ENCODE measurements around the gene TUBD1.
"Not testable (repeated sequence)": the region's sequence is repeated elsewhere in the genome, so short reads cannot be mapped to it uniquely, and the experiment has no call there.

Gene TUBD1

GRCh38 chr17:59848778-59849177 lies 44.0 kb downstream of the TUBD1 start:
- DNase-seq = peak in 12 of 42 donors; percentile 17 to 58 (median 28)
- intact Hi-C loops (cut with DNase I) = no loop called here

- intact Hi-C loops (cut with DNase I) = no loop called here
- no peak for DNase-seq
Observed at GRCh38 chr17:59848385-59848668, 44.4 kb downstream of the TUBD1 start.

DNA sequence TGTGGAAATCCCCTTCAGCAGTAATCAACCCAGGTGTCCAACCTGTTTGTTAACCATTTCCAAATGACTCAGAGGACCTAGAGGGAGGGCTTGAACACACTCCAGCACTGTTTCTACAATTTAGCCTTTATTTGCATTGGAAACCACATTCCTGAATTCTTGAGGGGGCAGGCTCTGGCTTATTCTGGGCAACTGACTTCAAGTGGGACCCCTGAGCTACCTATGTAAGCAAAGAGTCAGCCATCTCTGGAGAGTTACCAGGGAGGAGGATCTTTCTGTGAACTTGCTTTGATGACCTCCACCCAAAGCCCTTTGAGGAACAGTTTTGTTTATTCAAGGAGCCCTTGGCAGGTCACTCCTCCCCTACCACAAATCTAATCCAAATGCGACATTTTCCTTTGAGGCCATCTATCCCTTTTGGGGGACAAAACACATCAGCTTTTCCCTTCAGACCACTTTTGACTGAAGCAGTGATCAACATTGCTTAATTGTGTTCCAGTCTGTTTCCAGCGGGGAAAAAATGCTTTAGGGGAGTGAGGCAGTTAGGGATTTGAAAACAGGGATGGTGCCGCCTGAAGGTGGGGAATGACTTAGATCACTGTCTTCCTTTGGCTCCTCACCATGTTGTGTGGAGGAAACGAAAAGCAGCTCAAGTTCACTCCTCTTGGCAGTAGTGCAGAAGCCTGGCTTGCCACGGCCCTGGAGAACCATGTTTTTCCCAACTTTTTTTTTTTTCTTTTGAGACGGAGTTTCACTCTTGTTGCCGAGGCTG lies 46.2 kb downstream of the TUBD1 start:
- DNase-seq = peak in 3 of 42 donors; percentile 9 to 48 (median 46)
- intact Hi-C loops (cut with DNase I) = no loop called here

DNA sequence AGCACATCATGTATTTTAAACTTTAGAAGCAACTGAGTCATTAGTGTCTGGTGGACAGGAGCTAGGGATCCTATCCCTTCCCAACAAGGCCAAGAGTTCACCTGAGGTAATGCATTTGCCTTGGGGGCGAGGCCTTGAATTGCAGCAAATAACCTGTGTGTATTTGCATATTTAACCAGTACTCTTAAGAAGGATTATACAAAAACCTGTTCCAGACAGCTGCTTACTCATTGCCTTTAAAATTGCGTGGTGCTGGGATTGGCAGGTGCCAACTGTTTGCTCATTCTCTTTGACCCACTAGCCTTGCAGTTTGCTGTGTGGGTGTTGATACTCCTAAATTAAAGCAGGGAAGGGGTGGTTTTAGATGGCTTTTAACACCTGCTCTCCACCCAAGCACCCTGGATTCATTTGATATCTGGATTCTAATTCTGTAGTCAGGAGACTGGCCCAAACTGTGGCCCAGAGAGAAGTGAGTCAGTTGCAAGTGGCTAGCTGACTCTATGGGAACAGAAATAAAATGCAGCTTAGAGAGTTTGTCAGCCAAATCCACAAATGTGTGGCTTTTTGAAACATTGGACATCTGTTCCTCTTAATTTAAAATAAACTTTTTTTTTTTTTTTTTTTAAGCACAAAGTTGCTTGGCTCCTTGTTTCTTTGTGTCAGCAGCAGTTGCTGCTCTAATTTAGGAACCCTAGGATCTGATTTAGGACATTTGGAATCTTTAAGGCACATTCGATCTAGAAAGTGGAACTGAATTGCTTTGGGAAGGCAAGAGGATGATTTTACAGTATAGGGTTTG lies 46.9 kb downstream of the TUBD1 start:
- intact Hi-C loops (cut with DNase I) = no loop called here
- DNase-seq = peak in 6 of 42 donors; percentile 9 to 50 (median 18)

DNA sequence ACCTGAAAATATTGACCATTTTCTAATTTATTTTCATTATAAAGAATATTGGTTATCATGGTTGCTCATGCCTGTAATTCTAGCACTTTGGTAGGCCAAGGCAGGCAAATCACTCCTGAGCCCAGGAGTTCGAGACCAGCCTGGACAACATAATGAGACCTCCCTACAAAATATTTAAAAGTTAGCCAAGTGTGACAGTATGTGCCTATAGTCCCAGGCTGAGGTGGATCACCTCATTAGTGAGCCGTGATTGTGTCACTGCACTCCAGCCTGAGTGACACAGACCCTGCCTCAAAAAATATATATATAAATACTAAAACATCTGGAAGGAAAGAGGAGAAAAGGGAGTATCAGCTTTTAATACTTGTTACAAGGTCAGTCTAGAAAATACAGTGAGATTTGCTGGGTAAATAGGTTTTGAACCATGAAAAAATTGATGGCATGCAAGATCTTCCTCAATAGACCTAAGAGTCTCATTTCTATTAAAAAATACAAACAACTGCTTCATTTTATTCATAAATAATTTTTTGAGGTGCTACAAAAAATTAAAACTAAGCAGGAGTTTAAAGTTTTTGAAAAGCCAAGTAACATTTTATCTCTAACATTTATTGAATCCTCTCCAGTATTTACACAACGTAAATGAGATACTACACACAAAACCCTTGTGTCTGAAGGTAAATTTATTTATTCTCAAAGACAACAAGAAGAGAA lies 47.7 kb downstream of the TUBD1 start:
- DNase-seq = no peak
- intact Hi-C loops (cut with DNase I) = no loop called here

DNA sequence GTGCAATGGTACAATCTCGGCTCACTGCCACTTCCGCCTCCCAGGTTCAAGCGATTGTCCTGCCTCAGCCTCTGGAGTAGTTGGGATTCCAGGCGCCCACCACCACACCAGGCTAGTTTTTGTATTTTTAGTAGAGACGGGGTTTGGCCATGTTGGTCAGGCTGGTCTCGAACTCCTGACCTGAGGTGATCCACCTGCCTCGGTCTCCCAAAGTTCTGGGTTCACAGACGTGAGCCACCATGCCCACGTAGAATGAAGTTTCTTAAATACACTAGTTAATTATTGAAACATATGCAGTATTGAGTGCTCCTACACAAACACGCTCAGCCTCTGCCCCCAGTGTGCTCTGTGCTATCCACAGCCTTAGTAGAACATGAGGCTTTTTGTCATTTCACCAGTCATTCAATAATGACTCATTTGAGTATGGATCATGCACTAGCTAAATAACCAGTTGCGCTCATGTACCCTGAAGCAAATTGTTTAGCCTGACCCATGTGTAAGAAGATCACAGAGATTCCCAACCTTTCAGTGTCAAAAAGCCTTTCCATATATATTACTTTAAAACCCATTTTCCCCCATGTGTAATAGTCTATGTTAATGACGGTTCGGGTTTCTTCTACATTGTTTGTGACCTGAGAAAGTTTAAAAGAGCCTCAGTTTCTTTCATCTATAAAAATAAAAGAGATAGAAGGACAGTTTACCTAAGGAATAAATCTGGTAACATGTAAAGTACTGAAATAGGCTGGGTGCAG lies 49.7 kb downstream of the TUBD1 start:
- DNase-seq = no peak
- intact Hi-C loops (cut with DNase I) = no loop called here

DNA sequence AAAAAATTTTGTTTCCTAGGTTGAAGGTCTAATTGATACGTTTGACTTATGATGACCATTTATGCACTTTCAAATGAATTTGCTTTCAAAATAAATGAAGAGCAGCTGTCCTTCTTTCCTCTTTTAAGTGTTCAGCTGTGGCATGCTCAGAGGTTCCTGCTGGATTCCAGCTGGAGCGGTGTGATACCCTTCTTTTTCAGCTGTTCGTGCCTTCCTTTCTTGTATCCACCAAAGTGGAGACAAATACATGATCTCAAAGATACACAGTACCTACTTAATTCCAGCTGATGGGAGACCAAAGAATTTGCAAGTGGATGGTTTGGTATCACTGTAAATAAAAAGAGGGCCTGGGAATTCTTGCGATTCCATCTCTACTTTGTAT lies 50.9 kb downstream of the TUBD1 start:
- intact Hi-C loops (cut with DNase I); DNase-seq: not testable (repeated sequence)

GRCh38 chr17:59841091-59841881 lies 51.5 kb downstream of the TUBD1 start:
- DNase-seq; intact Hi-C loops (cut with DNase I): not testable (repeated sequence)

DNA sequence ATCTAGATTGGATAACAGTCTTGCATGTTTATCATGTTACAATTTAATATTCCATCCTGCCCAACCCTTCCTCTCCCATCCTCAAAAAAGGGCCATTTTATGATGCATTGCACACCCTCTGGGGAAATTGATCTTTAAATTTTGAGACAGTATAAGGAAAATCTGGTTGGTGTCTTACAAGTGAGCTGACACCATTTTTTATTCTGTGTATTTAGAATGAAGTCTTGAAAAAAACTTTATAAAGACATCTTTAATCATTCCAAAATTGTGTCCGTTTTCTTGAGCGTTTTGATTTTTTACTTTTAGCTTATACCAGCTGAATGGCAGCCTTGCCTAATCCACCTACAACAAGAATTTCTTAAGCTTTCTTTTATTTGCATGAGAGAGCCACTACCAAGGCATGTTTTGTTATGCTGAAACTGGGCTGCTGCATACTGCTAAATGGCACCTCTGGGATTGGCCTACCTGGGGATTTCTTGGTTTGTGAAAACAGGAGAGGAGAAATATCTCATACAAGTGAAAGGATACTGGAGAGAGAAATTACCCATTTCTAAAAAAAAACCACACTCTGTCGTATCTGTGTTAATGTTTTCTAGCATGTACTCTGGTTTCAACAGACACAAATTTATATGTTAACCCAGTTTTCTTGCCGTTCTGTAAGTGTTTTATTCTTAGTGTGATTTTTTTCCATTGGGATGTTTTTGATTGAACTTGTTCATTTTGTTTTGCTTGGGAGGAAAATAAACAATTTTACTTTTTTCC lies 52.2 kb downstream of the TUBD1 start:
- no peak for DNase-seq
- intact Hi-C loops (cut with DNase I) = no loop called here

GRCh38 chr17:59839651-59840328 lies 53.0 kb downstream of the TUBD1 start:
- intact Hi-C loops (cut with DNase I) = no loop called here
- no peak for DNase-seq

DNA sequence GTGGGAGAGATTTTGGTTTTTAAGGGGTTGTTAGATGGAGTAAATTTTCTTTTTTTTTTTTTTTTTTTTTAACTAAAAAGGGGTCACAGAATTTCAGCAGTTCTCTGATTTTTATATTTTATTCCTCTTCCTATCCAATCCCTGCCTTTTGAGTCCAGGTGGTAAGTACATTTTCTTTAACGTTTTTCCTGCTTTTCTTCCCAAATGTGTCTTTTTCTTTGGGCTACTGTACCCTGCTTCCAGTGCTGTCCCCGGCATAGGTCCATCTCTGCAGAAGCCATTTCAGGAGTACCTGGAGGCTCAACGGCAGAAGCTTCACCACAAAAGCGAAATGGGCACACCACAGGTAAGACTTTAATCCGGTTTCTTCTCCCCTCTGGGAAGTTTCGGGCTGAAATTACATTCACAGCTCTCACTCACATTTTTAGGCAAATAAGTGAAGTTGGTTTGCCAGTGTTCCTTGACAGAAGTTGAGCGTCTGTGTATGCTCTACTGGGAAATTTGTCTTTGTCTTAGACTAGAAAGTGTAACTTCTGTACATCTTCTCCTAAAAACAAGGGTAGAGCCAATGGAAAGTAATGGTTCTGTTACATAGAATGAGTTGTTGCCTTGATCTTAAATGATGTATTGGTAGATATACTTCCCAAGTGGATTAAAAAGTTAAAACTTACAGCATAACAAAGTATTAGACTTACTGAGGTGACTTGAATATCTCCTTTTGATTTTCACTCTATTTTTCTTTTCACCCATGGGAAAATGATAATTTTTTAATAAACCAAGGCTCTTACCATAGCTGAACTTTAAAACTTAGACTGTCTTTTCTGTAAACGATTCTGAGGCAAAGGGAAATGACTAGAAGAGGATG lies 54.5 kb downstream of the TUBD1 start:
- DNase-seq = no peak
- intact Hi-C loops (cut with DNase I) = no loop called here

DNA sequence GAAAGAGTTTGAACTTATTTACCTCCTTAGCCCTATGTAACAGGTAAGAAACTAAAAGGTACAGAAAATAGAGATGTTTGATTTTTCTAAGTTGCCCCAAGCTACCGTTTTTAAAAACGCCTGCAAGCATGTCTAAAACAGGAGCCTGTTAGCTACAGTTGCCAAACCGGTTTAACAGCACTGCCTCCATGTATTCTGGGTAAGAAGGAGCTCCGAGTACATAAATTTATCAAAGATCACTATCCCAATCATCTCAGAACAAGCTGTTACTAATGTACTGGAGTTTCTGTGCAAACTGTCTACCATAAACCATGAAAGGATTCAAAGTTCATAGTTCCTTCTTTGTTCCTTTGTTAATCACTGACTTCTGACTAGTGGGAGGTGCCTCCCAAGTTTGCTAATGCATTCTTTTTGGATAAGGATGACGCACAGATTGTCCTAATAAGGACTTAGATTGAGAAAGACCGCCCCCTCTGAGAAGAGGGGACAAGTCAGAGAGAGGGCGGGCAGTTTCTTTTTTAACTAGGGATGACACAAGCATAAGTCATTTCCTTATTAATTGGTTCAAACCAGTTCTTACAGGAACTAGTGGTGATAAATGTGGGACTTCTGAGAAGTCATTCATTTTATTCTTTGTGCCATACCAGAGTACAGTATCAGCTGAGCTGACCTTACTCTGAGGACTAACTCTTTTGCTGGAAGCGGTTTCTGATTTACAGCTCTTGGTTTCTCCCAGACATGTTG lies 55.3 kb downstream of the TUBD1 start:
- intact Hi-C loops (cut with DNase I) = no loop called here
- peak in 28 of 42 donors; percentile 22 to 88 (median 54) for DNase-seq

DNA sequence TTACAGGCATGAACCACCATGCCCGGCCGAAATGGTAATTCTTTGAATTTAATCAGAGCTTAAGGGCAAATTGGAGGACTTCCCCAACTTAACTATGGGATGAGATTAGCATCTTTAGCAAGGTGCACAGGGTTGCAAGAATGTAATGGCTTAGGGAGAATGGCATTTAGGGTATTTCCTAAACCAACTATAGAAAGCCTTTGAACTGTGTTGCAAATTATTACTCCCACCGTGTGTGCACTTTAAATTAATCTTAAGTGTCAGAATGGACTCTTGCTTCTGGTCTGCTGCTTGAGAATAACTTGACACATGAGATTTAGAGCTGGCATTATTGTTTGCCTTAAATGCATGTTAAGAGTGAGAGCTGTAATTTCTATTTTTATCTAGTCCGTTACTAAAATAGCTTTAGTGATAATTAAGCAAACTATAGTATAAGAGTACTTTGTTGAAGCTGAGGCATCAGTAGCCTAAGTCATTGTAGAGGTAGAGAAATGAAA lies 59.8 kb downstream of the TUBD1 start:
- intact Hi-C loops (cut with DNase I) = no loop called here
- no peak for DNase-seq

- DNase-seq = no peak
- intact Hi-C loops (cut with DNase I) = no loop called here
Observed at GRCh38 chr17:59830846-59831486, 61.8 kb downstream of the TUBD1 start.

DNA sequence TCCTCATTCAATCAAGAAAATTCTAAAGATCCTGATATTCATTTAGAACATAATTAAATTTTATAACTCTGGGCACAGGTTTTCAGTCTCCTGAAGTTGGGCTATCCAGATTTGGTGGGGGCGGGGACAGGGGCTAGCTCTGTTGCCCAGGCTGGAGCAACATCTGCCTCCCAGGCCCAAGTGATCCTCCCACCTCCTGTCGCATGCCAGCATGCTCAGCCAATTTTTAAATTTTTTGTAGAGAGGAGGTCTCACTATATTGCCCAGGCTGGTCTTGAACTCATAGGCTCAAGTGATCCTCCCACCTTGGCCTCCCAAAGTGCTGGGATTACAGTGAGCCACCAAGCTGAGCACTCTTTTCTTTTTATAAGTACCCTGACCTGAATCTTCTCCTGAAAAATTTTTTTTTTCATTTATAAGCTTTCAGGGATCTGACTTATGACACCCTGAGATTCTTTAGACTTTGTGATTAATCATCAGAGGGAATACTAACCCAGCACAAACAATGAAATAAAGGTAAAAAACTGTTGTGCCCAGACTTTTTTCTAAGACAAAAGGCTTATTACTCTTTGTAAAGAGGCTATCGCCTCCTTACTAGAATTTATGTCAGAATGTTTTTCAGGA lies 62.6 kb downstream of the TUBD1 start:
- DNase-seq = no peak
- intact Hi-C loops (cut with DNase I) = no loop called here

Measured in head of caudate nucleus (tissue), 42 donors.